ENCODE measurements around the gene CNPY1.

Gene CNPY1

DNA sequence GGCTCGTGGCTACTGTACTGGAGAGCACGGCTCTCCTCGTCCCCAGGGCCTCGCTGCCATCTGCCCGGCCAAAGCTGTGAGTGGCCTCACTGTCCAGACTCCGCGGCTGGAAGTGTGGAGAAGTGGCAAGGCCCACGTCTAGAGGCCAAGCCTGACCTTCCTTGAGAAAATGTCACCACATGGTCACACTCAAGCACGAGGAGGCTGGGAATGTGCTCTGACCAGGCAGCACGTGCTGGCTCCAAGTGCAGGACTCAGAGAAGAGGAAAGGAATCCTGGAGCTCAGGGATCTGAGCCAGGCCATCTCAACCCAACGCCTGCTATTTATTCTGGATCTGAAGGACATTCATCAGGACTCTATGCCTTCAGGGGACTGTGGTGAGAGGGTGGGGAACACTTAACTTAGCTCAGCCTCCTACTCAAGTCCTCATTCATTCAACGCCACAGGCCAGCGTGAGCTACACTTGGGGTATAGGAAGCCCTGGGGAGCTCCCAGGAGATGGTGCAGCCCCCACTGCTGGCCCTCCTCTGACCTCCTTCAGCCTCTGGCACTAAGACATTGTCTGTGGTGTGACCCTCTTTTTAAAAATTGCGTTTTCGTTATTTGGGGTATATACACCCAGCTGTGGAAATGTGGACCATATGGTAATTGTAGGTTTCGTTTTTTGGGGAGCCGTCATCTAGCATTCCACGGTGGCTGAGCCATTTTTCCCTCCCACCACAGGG, 59.4 kb downstream of the CNPY1 start:
- DNase-seq = no peak

DNA sequence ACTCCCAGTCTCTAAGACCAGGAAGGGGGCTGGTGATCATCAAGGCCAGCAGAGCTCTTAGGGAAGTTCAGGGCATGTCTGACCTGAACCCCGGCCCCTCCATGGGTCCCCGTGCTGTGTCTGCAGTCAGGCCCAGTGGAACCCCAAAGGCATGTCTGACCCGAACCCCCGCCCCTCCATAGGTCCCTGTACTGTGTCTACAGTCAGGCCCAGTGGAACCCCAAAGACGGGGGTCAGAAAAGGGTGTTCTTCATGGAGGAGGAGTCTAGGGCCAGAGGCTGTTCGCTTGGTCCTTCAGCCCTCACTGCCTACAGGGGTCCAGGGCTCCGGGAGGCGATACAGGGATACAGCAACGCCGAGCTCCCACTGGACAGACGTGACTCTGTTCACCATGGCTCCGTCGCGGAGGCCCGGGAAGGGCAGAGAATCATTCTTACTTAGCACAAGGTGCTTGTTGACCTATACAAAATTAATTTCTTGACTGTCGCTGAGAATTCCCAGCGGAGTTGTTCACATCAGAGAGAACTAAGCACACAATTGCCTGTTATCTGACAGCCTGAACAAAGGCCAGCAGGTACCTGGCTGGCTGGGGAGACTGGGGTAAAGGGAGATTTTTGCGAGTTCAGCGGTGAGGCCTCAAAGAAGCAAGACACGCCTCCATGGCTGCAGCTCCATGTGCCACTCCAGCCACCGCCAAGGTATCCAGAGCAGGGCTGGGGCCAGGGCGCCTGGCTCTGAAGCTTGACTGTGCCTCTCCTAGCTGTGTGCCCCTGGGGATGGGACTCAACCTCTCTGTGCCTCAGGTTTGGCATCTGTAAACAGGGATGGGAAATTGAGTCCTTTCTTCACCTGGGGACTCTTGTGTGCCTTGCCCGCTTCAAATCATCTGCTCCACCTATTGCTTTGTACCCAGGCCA, 61.6 kb downstream of the CNPY1 start:
- DNase-seq = no peak

DNA sequence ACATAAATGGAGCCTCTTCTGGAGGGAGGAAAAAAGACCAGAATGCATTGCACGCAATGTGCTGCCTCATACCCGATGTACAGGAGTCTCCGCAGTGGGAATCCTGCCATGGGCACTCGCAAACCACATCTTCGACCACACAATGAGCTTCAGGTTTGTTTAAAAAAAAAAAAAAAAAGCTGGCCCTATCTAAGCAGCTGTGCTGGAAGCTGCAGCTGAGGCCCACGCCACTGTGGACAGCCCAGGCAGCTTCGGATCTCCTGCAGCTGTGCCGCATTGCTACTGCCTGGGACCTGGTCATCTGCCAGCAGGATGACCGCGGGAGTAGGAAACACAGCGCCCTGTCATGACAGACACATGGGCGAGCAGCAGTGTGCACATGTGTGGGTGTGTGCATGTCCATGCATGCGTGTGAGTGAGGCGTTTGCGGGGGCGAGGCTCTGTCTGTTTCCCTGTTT, 62.5 kb downstream of the CNPY1 start:
- no peak for DNase-seq

DNA sequence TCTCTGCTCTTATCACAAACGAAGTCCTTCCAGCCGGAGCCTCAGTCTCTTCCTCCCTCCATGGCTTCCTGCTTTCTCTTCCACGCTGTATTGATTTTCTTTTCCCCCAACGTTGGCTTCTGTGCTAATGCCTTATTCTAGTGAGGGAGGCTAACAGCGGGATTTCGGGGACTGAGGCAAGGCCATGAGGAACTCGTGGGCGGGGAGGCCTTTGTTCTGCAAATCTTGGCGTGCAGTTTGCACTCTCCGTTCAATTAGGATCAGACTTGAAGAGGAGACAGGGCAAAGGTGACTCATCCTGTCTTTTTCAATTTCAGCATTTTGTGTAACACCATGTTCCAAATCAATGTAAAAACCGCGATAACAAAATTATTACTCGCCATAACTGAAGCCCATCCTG, 63.1 kb downstream of the CNPY1 start:
- no peak for DNase-seq

DNA sequence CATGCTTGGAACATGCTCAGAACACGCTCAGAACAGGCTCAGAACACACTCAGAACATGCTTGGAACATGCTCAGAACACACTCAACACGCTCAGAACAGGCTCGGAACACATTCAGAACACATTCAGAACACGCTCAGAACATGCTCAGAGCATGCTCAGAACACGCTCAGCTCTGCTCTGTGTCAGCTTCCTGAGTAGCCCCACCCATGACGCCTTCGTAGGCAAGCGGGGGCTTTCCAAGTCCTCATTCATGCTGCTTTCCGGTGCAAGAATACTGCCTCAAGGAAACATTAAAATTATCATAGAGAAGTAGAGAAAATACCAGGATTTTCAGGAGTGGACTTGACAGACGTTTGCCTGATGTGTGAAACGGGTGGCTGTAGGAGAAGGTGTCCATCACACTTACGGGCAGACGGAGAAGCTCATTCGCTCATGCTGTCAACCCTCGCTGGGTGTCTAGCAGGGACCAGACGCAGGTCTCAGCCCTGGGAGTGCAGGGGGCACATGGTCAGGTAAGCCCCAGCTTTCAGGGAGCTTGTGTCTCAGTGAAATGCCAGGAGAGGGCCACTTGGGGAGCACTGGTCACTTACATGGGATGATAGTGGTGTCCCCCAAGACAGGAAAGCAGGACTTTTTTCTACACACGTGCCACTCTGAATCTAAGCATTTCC, 63.7 kb downstream of the CNPY1 start:
- no peak for DNase-seq

DNA sequence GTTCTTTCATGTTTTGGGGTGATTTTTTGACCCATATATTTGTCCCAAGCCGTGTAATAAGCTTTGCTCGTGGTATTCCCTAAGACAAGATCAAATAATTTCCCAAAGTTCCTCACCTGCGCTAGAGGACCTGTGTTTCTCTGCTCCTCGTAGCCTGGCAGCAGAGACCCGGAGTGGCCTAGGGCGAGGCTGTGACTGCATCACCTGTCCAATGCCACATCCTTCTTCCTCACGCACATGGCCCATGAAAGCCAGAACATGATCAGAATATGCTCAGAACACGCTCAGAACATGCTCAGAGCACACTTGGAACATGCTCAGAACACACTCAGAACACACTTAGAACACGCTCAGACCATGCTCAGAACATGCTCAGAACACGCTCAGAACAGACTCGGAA, 64.6 kb downstream of the CNPY1 start:
- no peak for DNase-seq

DNA sequence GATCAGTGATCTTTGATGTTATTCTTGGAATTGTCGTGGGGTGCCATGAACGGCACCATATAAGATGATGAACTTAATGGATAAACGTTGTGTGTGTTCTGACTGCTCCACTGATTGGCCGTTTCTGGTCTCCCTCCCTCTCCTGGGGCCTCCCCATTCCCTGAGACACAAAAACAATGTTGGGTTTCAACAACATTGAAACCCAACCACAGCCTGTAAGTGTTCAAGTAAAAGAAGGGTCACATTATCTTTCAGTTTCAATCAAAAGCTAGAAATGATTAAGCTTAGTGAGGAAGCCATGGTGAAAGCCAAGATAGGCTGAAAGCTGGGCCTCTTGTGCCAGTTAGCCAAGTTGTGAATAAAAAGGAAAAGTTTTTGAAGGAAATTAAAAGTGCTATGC, 68.9 kb downstream of the CNPY1 start:
- no peak for DNase-seq

DNA sequence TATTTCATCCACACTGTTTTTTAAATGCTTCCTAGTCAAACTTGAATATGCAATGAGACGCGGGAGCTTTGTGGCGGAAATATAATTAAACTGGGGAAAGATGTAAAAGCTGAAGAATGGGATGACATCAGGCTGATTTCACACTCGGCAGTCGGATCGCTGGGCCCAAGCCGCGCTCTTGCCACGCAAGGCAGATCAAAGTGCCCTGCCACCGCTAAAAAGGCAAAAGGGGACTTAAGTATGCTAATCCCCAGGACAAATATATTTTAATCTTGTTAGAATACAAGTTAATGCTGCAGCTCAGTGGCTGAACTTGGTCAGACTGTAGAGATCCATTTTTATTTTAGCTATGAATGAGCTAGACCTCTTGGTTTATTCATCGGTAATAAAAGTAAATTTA, 74.6 kb downstream of the CNPY1 start:
- DNase-seq = peak; percentile 37 to 64

DNA sequence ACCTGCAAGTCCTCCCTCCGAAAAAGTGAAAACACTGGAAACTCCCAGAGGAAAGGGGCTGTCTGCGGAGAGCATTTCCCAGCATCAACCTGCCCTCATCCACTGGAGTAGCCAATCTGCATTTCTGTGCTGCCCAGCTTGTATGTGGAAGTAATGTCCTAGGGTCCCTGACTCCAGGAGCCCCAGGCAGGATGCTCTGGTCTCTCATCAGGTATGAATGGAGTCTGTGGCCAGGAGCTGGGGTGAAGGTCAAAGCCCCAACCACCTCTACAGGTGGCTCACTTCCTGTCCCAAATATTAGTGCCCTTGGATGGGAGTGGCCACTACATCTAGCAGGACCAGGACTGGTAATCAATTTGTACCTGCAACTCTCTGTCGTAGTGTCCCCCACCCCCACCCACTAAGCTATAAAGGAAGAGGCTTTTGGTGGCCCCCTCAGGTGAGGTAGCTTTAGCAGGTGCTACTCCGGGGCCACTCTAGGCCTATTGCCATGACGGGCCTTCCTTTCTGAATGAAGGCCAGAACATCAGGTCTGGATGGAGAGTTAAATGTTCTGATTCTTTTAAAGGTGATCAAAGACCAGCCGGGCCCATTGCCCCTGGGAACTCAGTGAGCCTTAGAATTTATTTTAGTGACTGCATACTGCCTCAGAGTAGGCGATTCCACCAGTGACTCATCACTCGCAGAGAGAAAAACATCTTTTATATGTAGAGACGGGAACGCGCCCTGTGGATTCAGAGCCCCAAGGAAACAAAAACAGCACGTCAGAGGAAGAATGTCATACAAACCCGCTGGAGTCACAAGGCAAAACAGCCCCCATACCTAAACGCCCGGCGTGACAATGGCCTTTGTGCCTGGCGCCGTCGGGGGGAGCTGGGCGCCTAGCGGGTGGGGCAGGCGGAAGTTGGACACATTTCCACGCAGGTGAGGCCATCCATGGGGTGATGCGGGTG, 75.4 kb downstream of the CNPY1 start:
- no peak for DNase-seq

DNA sequence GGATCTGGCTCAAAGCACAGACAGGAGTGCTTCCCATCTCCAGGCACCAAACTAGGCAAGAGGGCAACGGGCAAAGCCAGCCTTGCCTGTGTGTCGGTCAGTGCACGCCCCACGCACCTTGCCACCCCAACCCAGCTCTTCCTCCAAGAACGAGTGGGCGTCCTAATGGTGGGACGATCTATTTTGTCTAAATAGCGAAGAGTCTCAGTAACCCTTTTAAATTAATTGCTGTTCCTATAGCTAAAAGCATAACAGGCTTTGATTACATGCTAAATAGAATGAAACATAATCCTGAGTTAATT, 76.2 kb downstream of the CNPY1 start:
- no peak for DNase-seq

DNA sequence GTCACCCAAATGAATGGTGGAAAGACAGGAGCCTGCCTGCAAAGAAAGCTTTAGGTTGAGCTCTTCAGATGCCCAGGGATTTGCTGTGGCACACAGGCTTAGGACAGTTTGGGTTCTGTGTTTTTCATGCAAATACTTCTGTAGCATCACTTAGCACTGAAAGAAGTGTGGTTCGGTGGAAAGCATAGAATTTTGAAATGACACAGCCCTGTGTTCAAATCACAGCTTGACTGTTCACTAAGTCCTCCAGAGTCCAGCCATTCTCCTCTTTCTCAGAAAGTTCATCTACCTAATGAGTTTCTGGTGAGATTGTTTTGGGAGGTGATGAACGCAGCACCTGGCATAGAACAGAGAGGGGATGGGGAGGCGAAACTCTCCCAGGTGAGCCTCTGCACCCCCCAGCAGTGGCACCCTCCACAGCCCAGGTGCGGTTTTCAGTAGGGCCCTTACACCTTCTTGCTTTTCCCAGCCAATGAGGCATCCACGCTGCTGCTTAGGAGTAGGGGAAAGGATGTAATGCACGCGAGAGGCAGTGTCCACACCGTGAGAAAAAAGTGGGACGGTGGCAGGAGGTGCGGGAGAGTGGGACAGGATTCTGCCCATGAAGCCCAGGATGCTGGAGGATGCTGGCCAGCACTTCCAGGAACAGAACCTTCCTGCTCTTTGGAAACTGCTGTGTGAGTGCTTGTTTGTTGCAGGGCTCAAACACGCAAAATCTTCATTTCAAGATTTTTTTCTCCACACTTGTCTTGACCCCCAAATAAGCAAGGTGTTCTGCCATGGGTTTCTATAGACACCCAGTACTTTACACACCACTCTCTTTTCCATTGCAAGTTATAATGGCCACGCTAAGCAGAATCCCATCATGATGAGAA, 76.8 kb downstream of the CNPY1 start:
- DNase-seq = no peak

DNA sequence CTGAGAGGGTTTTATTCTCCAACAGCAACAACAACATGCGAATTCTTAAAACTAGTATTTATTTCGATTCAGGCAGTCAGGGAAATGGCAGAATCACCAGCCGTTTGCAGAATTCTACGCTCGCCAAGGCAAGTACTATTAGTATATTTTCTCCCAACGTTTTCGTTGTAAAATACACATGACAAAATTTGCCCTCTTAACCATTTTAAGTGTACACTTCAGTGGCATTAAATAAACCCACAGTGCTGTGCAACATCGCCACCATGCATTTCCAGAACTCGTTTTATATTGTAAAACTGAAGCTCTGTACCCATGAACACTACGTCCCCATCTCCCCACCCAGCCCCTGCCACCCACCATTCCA, 77.6 kb downstream of the CNPY1 start:
- no peak for DNase-seq

DNA sequence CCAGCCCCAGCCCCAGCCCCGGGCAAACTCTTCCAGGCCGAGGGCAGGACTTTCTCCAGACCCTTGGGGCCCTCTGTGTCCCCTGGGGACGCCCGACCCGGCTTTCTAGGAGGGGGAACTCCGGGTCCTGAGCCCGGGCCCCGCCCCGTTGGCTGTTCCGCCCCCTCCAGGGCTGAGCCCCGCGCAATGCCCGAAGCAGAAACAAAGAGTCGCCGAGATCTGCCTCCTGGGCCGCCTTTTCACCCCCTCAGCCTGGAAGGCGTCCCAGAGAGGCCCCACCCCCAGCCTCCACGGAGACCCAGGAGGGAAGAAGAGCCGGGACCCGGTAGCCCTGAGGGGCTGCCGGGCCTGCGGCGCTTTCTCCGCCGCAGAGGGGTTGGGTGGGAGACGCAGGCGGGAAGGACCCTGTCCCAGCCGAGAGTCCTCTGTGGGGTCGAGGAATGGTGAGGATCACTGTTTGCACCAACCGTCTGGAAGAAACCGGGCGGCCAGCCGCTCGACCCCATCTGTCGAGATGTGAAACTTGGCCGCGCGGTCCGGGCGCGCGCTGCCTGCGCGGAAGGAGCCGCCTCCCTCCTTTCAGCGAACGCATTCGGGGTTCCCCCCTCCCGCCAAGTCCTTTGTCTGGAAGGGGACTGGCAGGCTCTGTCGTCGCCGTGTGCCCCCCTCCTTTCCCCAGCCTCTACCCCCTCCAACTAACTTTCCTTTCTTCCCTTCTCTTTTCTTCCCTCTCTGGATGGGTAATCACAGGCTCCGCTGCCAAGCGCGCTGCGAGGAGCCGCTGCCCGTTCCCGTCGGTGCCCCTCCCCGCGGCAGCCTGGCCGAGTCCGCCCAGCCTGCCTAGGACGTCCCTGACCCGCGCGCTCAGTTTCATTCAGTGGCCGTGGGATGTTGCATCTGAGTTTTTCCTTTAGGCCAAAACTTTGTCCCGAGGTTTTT, 78.2 kb downstream of the CNPY1 start:
- peak in 1 of 2 experiments; percentile 57 for DNase-seq

DNA sequence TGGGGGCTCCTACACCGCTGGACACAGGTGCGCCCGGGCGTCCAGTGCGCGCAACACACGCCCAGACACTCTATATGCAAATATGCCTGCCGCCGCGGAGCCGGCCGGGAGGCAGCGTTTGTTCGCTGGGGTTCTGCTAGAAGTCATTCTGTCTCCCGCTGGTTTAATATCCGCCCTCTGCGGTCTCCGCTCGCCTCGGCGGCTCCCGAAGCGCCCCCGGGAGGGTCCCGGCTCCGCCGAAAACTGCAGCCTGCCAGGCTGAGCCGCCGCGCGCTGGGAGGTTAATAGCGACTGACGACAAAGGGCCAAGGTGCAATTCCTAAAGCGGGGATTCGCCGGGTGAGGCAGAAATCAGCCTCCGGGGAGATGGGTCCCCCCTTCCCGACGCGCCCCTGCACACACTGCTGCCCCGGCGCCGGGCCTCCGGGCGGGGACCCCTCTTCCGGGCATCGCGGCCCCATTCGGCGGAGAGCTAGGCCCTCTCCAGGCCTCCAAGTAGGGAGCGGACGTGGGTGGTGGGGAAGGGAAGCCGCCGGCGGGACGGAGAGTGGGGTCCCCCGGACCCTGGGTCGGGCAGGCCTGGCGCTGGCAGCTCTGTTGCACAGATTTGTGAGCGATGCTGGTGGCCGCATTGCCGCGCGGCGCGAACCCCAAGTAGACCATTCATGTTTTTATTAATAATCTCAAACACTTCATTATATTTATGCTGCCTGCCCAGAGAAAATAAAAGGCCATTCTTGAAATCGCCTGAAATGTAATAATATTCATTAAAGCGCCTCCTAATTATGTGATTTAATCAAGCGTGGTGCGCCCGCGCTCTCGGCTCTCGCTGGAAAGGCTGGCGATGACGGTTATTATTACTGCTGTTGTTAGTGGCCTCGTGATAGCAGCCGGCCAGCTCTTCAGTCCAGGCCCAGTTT, 79.3 kb downstream of the CNPY1 start:
- peak; percentile 59 to 71 for DNase-seq

DNA sequence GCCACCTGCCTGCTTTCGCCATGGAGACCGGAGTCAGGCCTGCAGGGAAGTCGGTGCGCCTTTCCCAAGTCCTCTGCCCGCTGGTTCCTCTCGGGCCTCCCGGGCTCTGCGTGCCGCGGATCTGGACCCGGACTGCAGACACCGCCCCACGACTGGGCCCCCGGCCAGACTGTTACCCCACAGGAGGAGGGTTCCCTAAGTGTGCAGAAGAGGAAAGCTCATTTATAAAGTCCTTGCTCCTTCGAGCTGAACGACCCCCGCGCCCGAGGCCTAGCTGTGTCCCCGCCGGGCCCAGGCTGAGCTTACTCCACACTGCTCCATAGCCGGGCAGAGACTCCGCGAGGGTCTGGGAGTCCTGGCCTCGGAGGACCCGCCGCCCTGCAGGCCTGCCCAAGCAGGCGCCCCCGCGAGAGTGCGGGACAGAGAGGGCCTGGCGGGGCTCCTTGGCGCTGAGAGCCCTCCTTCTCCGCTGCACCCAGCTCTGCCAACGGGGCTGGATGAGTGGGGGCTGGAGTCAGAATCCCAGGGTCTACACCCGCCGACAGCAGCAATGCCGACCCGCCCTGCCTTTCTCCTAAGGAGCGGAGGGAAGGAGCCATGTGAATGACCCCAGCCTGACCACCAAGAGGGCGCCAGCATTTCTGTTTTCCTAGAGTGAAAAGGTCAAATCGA, 80.1 kb downstream of the CNPY1 start:
- peak in 1 of 2 experiments; percentile 3 for DNase-seq

DNA sequence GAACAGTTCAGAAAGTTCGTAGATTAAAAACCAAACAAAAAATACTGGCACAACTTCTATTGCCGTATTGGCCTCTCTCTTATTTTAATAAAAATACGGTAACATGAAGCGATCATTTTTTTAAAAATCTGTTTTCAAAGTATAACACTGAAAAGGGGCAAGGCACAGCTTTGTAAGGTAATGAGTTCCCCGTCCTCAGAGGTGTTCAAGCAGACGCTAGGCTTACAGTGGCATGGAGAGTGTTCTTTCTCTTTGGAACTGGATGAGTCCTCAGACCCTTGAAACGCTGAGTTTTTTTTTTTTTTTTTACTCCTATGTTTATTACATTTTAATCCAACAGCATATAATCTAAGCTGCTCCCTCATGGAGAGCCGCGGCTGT, 80.6 kb downstream of the CNPY1 start:
- no peak for DNase-seq

DNA sequence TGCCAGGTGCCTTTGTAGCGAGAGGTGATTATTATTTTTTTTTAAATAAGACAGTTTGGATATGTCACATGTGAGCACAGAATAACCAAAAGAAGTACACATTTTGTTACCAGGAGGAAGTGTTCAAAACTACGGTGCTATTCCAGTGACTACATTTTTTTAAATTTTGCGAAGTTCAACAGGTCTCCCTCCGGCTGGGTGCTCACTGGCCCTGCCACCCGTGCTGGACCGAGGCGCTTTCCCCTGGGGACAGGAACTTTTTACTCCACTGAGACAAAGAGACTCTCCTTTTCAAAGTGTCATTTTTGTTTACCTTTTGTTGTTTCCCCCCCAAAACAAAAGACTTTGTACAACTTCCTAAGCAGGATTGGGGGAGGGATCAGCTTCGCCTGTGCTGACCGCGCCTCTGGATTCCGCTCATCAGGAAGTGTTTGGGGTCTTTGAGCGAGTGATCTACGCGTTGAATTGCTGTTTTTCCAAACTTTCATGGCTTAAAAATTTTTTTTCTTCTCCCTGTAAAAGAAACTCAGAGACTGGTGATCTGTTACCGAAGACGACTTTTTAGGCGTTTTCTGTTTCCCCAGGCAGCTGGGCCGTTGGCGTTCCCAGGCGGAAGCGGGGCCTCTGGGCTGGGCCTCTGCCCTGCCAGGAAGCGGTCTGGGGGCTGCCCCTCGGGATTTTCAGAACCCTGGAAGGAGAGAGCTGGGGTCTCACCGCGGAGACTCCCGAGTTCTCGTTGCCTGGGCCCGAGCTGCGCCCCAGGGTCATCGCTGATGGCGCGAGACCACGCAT, 81.2 kb downstream of the CNPY1 start:
- DNase-seq = no peak

DNA sequence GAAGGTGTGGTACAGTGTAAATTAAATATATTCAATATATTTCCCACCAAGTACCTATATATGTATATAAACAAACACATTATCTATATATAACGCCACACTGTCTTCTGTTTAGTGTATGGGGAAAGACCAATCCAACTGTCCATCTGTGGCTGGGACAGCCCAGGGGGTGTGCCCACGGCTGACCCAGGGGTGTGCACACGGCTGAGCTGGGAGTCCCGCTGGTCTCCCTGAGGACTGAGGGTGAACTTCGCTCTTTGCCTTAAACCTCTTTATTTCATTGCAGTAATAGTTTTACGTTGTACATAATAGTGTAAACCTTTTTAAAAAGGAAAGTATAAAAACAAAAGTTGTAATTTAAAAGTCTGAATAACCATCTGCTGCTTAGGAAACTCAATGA, 82.2 kb downstream of the CNPY1 start:
- no peak for DNase-seq

All from NCI-H524 (cell line).